GM12865 (cell line): ENCODE data around the gene HPCA.

Experiments
- DNase-seq: peaks from one replicate; pipeline ENCODE4 v3.0.0; 2010; ENCODE audit warnings: low read depth
- H3K4me3 ChIP-seq: 2 replicates; pipeline ENCODE4 v1.5.1; 2011; ENCODE audit warnings: mild to moderate bottlenecking, low read depth, low read length, control low read depth
- CTCF ChIP-seq: IDR thresholded peaks from 2 replicates; pipeline ENCODE4 v1.5.1; 2011; ENCODE audit warnings: low read length, control low read depth, low read depth, inconsistent platforms; ENCODE audit not compliant: insufficient read depth; ENCODE audit errors: missing control alignments

Gene HPCA

GRCh38 chr1:32860566-32860965 is 25.7 kb upstream of the HPCA start:
- TF ChIP-seq CTCF = no peak
- no peak overlapping the region for H3K4me3 ChIP-seq
- no peak for DNase-seq

GRCh38 chr1:32861904-32862695 is 24.2 kb upstream of the HPCA start:
- no peak for TF ChIP-seq CTCF
- no peak for DNase-seq
- no peak overlapping the region for H3K4me3 ChIP-seq

- no peak overlapping the region for H3K4me3 ChIP-seq
- TF ChIP-seq CTCF = no peak
- no peak for DNase-seq
These were observed 22.9 kb upstream of the HPCA start for GRCh38 chr1:32863218-32863880.

- H3K4me3 ChIP-seq = no peak overlapping the region
- TF ChIP-seq CTCF = no peak
- DNase-seq = no peak
These were observed 22.4 kb upstream of the HPCA start for GRCh38 chr1:32863881-32864245.

GRCh38 chr1:32864375-32865019 is 21.8 kb upstream of the HPCA start:
- DNase-seq = no peak
- no peak for TF ChIP-seq CTCF
- no peak overlapping the region for H3K4me3 ChIP-seq

- H3K4me3 ChIP-seq = no peak overlapping the region
- DNase-seq = no peak
- no peak for TF ChIP-seq CTCF
These were observed 20.5 kb upstream of the HPCA start for GRCh38 chr1:32865639-32866405.
